Neuronal stem cell (in vitro differentiated cells): Measurements from ENCODE around the gene CREB3L2.

Experiments used
- DNase-seq: peaks from one replicate; pipeline ENCODE4 v3.0.0-alpha.2; 2013; ENCODE audit warnings: low spot score
- H2AFZ ChIP-seq: one replicate; pipeline ENCODE4 v1.6.1; 2013; ENCODE audit warnings: mild to moderate bottlenecking, low read length, inconsistent platforms
- H2AK5ac ChIP-seq: 2 replicates; pipeline ENCODE4 v1.6.1; 2013; ENCODE audit warnings: low read depth, mild to moderate bottlenecking, inconsistent platforms, low read length, moderate library complexity, mixed read lengths
- H2BK120ac ChIP-seq: 2 replicates; pipeline ENCODE4 v1.6.1; 2013; ENCODE audit warnings: low read depth, mild to moderate bottlenecking, inconsistent platforms, low read length, moderate library complexity, mixed read lengths
- H2BK12ac ChIP-seq: one replicate; pipeline ENCODE4 v1.6.1; 2013; ENCODE audit warnings: low read length, inconsistent platforms
- H2BK15ac ChIP-seq: 2 replicates; pipeline ENCODE4 v1.6.1; 2013; ENCODE audit warnings: mild to moderate bottlenecking, low read length, inconsistent platforms, mixed read lengths
- H2BK5ac ChIP-seq: one replicate; pipeline ENCODE4 v1.6.1; 2013; ENCODE audit warnings: inconsistent platforms, mild to moderate bottlenecking, low read length, moderate library complexity
- H3K14ac ChIP-seq: one replicate; pipeline ENCODE4 v1.6.1; 2013; ENCODE audit warnings: low read length, inconsistent platforms
- H3K18ac ChIP-seq: 2 replicates; pipeline ENCODE4 v1.6.1; 2013; ENCODE audit warnings: low read length, inconsistent platforms
- H3K23ac ChIP-seq: 2 replicates; pipeline ENCODE4 v1.6.1; 2013; ENCODE audit warnings: low read depth, mild to moderate bottlenecking, mixed read lengths, low read length, inconsistent platforms; ENCODE audit not compliant: poor library complexity
- H3K27ac ChIP-seq: replicated peaks from 3 replicates; pipeline ENCODE4 v1.5.1; 2013; ENCODE audit warnings: low read length, inconsistent platforms
- H3K27me3 ChIP-seq, 3 experiments: 2 replicates each; pipeline ENCODE4 v1.6.1; 2013; ENCODE audit warnings: low read length in 3 of 3, mild to moderate bottlenecking in 2 of 3, inconsistent platforms in 1 of 3, low read depth in 1 of 3, mixed read lengths in 1 of 3, moderate library complexity in 1 of 3; ENCODE audit not compliant: control insufficient read depth in 3 of 3, insufficient read depth in 3 of 3
- H3K36me3 ChIP-seq, 2 donors: replicated peaks in 1 of 2; 2 replicates each; pipeline ENCODE4 v1.6.1; 2013; ENCODE audit warnings: low read length in 2 of 2; ENCODE audit not compliant: control insufficient read depth in 2 of 2, insufficient read depth in 2 of 2
- H3K4ac ChIP-seq: 2 replicates; pipeline ENCODE4 v1.6.1; 2013; ENCODE audit warnings: inconsistent platforms, mild to moderate bottlenecking, low read length, moderate library complexity
- H3K4me1 ChIP-seq, 2 donors: 1 replicate in 1 of 2; 2 replicates in 1 of 2; pipeline ENCODE4 v1.6.1; 2013; ENCODE audit warnings: low read length in 2 of 2, low read depth in 1 of 2; ENCODE audit not compliant: control insufficient read depth in 2 of 2, insufficient read depth in 1 of 2
- H3K4me2 ChIP-seq: one replicate; pipeline ENCODE4 v1.6.1; 2013; ENCODE audit warnings: mild to moderate bottlenecking, low read length, inconsistent platforms; ENCODE audit not compliant: insufficient read depth, poor library complexity, severe bottlenecking
- H3K4me3 ChIP-seq, 2 donors: 2 replicates each; pipeline ENCODE4 v1.5.1; 2013; ENCODE audit warnings: low read length in 2 of 2, mild to moderate bottlenecking in 2 of 2, inconsistent platforms in 1 of 2, moderate library complexity in 1 of 2
- H3K79me1 ChIP-seq: one replicate; pipeline ENCODE4 v1.6.1; 2013; ENCODE audit warnings: low read depth, mild to moderate bottlenecking, inconsistent platforms, low read length, moderate library complexity
- H3K9ac ChIP-seq: one replicate; pipeline ENCODE4 v1.6.1; 2013; ENCODE audit warnings: mild to moderate bottlenecking, low read depth, low read length, inconsistent platforms; ENCODE audit not compliant: poor library complexity
- H3K9me3 ChIP-seq, 2 donors: replicated peaks in 1 of 2; 2 replicates each; pipeline versions ENCODE3 to v1.6.1; 2013; ENCODE audit warnings: low read length in 2 of 2, mild to moderate bottlenecking in 2 of 2, inconsistent platforms in 1 of 2, low read depth in 1 of 2, mixed read lengths in 1 of 2, moderate library complexity in 1 of 2; ENCODE audit not compliant: control insufficient read depth in 2 of 2, insufficient read depth in 1 of 2
- H4K8ac ChIP-seq: one replicate; pipeline ENCODE4 v1.6.1; 2013; ENCODE audit warnings: low read depth, mild to moderate bottlenecking, inconsistent platforms, low read length, moderate library complexity
- H4K91ac ChIP-seq: one replicate; pipeline ENCODE4 v1.6.1; 2013; ENCODE audit warnings: low read length, low read depth, mild to moderate bottlenecking, inconsistent platforms; ENCODE audit not compliant: poor library complexity
- whole genome bisulfite sequencing, 2 donors: extraction: QIAGEN DNeasy Blood & Tissue Kit; methylation state at CpG; one replicate each; pipeline ENCODE4 v1.1.7; 2013; ENCODE audit warnings: missing lambda C conversion rate in 2 of 2, mixed read lengths in 1 of 2; ENCODE audit not compliant: insufficient read length in 2 of 2, insufficient replicate concordance in 1 of 2; ENCODE audit errors: extremely low coverage in 2 of 2; 5-methylcytosine and 5-hydroxymethylcytosine counted together

CREB3L2 gene

GRCh38 chr7:137957887-137958286, 44.0 kb downstream of the CREB3L2 start:
- no peak overlapping the region for H3K14ac ChIP-seq
- H3K23ac ChIP-seq, result no peak overlapping the region
- H3K4me1 ChIP-seq, result peaks cover 14 to 16% of the 10 kb centered on the region in 2 donors
- no peak overlapping the region for H2BK15ac ChIP-seq
- no peak overlapping the region for H3K4ac ChIP-seq
- WGBS, 2 donors, result no CpG with 5 or more reads among the region's 3 CpGs
- H3K18ac ChIP-seq, result no peak overlapping the region
- no peaks in the 10 kb centered on the region for H3K27me3 ChIP-seq
- H3K36me3 ChIP-seq, result peaks cover 2 to 12% of the 10 kb centered on the region in 2 donors
- no peaks in the 10 kb centered on the region for H3K9me3 ChIP-seq
- H3K9ac ChIP-seq, result no peak overlapping the region
- no peak for DNase-seq
- no peak overlapping the region for H4K8ac ChIP-seq
- peaks cover 5% of the 10 kb centered on the region for H3K79me1 ChIP-seq
- no peak overlapping the region for H4K91ac ChIP-seq
- H3K4me2 ChIP-seq, result no peak overlapping the region
- no peak overlapping the region for H3K27ac ChIP-seq
- H2BK120ac ChIP-seq, result no peak overlapping the region
- no peak overlapping the region for H2AFZ ChIP-seq
- no peak overlapping the region for H2AK5ac ChIP-seq
- H2BK12ac ChIP-seq, result no peak overlapping the region
- H2BK5ac ChIP-seq, result no peak overlapping the region
- no peak overlapping the region for H3K4me3 ChIP-seq

DNA sequence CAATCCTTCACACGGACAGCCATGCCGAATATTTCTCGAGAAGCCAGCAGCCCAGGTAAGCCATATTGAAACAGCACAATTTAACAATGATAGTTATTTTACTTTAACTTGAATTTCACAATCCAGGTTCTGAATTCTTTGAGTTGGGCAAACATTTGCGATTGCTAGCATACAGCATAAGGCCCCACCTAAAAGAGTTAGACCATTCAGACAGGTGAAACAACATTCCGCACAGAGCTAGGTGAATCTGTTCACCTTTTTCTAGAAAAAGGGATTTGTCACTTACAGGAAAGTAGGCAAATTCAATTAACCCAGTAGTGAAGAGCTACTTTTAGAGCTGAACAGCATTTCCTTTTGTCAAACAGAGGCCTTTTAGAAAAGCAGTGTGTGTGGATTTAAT, 45.3 kb downstream of the CREB3L2 start:
- no CpG with 5 or more reads among the region's 5 CpGs for WGBS, 2 donors
- Histone ChIP-seq H2BK5ac (no peak overlapping the region), H3K27ac (no peak overlapping the region)

GRCh38 chr7:137956183-137956582, 45.7 kb downstream of the CREB3L2 start:
- DNase-seq, result no peak
- Histone ChIP-seq H3K4ac (no peak overlapping the region), H3K4me3 (no peak overlapping the region), H2BK15ac (no peak overlapping the region), H3K9me3 (no peaks in the 10 kb centered on the region), H3K9ac (no peak overlapping the region), H3K23ac (no peak overlapping the region), H3K27ac (no peak overlapping the region), H2AFZ (no peak overlapping the region), H4K8ac (no peak overlapping the region), H2AK5ac (no peak overlapping the region), H3K4me1 (peaks cover 14 to 17% of the 10 kb centered on the region in 2 donors), H3K79me1 (no peaks in the 10 kb centered on the region), H2BK5ac (no peak overlapping the region), H3K14ac (no peak overlapping the region), H3K4me2 (no peak overlapping the region), H3K36me3 (peaks cover 2 to 12% of the 10 kb centered on the region in 2 donors), H2BK120ac (no peak overlapping the region), H3K27me3 (no peaks in the 10 kb centered on the region), H2BK12ac (no peak overlapping the region), H3K18ac (no peak overlapping the region), H4K91ac (no peak overlapping the region)
- no CpG with 5 or more reads among the region's 5 CpGs for WGBS, 2 donors

More for the DNA sequence above, 45.3 kb downstream of the CREB3L2 start:
- Histone ChIP-seq H3K18ac (no peak overlapping the region), H3K4ac (no peak overlapping the region), H3K9me3 (no peaks in the 10 kb centered on the region), H4K8ac (no peak overlapping the region), H2BK15ac (no peak overlapping the region), H3K36me3 (peaks cover 2 to 12% of the 10 kb centered on the region in 2 donors), H3K23ac (no peak overlapping the region), H2BK12ac (no peak overlapping the region), H2AFZ (no peak overlapping the region), H3K4me3 (no peak overlapping the region), H3K79me1 (no peaks in the 10 kb centered on the region), H4K91ac (no peak overlapping the region), H3K4me2 (no peak overlapping the region), H3K4me1 (peaks cover 14 to 17% of the 10 kb centered on the region in 2 donors), H3K9ac (no peak overlapping the region), H2AK5ac (no peak overlapping the region), H3K27me3 (no peaks in the 10 kb centered on the region), H2BK120ac (no peak overlapping the region), H3K14ac (no peak overlapping the region)
- no peak for DNase-seq

GRCh38 chr7:137954614-137955013, 47.3 kb downstream of the CREB3L2 start:
- Histone ChIP-seq H3K27me3 (no peaks in the 10 kb centered on the region), H3K9me3 (no peaks in the 10 kb centered on the region), H2AK5ac (no peak overlapping the region), H3K9ac (no peak overlapping the region), H3K4me2 (no peak overlapping the region), H3K36me3 (peaks cover 2 to 12% of the 10 kb centered on the region in 2 donors), H3K4me3 (no peak overlapping the region), H3K79me1 (no peaks in the 10 kb centered on the region), H3K23ac (no peak overlapping the region), H2BK120ac (no peak overlapping the region), H2BK5ac (no peak overlapping the region), H2BK12ac (no peak overlapping the region), H4K8ac (no peak overlapping the region), H3K4me1 (peaks cover 14 to 17% of the 10 kb centered on the region in 2 donors), H3K27ac (no peak overlapping the region), H2AFZ (no peak overlapping the region), H2BK15ac (no peak overlapping the region), H3K18ac (no peak overlapping the region), H4K91ac (no peak overlapping the region), H3K4ac (no peak overlapping the region), H3K14ac (no peak overlapping the region)
- WGBS, 2 donors, result no CpG with 5 or more reads among the region's 2 CpGs
- DNase-seq, result no peak
